8988T (cell line): ENCODE data around the gene DNAJC6.
"Not testable (repeated sequence)": the region's sequence is repeated elsewhere in the genome, so short reads cannot be mapped to it uniquely, and the experiment has no call there.

ENCODE experiments used
- DNase-seq: peaks from one replicate; pipeline ENCODE4 v3.0.0; 2011

Gene DNAJC6

GRCh38 chr1:65309304-65310077, at the start of gene DNAJC6:
Gene DNAJC6, plus strand, starts transcription at chr1:65309543. Its CDS starts 203 bp downstream, at chr1:65309746.
- DNase-seq = peak; percentile 33

- DNase-seq = no peak
Observed at GRCh38 chr1:65259816-65260215, 49.5 kb upstream of the DNAJC6 start.

- DNase-seq = peak; percentile 37
Observed at GRCh38 chr1:65260851-65261473, 48.4 kb upstream of the DNAJC6 start.

- no peak for DNase-seq
Observed at GRCh38 chr1:65263286-65263685, 46.1 kb upstream of the DNAJC6 start.

GRCh38 chr1:65264197-65264929, 45.0 kb upstream of the DNAJC6 start:
- DNase-seq = peak; percentile 16

- DNase-seq = no peak
Observed at GRCh38 chr1:65265296-65265650, 44.1 kb upstream of the DNAJC6 start.

GRCh38 chr1:65265651-65266351, 43.5 kb upstream of the DNAJC6 start:
- no peak for DNase-seq

GRCh38 chr1:65266476-65266875, 42.9 kb upstream of the DNAJC6 start:
- no peak for DNase-seq

- no peak for DNase-seq
Observed at GRCh38 chr1:65267271-65267670, 42.1 kb upstream of the DNAJC6 start.

GRCh38 chr1:65267683-65268082, 41.7 kb upstream of the DNAJC6 start:
- no peak for DNase-seq

- DNase-seq = no peak
Observed at GRCh38 chr1:65269612-65270011, 39.7 kb upstream of the DNAJC6 start.

GRCh38 chr1:65276197-65276939, 33.0 kb upstream of the DNAJC6 start:
- no peak for DNase-seq

- no peak for DNase-seq
Observed at GRCh38 chr1:65277605-65278347, 31.6 kb upstream of the DNAJC6 start.

- DNase-seq = no peak
Observed at GRCh38 chr1:65278376-65279069, 30.8 kb upstream of the DNAJC6 start.

- no peak for DNase-seq
Observed at GRCh38 chr1:65279070-65279779, 30.1 kb upstream of the DNAJC6 start.

- DNase-seq = no peak
Observed at GRCh38 chr1:65281846-65282245, 27.5 kb upstream of the DNAJC6 start.

- no peak for DNase-seq
Observed at GRCh38 chr1:65284229-65284628, 25.1 kb upstream of the DNAJC6 start.

GRCh38 chr1:65289449-65289848, 19.9 kb upstream of the DNAJC6 start:
- no peak for DNase-seq

GRCh38 chr1:65291818-65292217, 17.5 kb upstream of the DNAJC6 start:
- not testable (repeated sequence) for DNase-seq

GRCh38 chr1:65292861-65293593, 16.3 kb upstream of the DNAJC6 start:
- DNase-seq = no peak
